Left forelimb (tissue), 1 donor: ENCODE results near the gene GADD45B.
"Not testable (repeated sequence)": the region's sequence is repeated elsewhere in the genome, so short reads cannot be mapped to it uniquely, and the experiment has no call there.

ENCODE experiments used
- DNase-seq: peaks from one replicate; pipeline ENCODE4 v3.0.0-alpha.2; 2018; ENCODE audit warnings: low spot score

GADD45B gene

DNA sequence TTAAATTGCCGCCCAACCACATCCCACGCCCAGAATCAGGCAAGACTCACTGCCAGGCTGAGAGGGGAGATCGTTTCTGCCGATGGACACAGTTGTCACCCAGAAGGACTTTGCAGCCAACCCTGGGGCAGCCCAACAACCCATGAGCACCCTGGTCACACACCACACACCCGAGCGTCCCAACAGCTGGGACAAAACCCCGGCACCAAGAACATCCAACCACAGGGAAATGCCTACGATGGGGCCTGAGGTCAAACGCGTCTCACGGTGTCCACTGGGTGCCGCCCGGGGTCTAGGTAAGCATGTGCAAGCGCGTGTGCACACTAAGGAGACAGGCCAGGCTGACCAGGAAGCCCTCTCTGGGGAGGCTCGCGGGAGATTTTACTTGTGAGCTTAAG is 32.1 kb upstream of the GADD45B start:
- no peak for DNase-seq

DNA sequence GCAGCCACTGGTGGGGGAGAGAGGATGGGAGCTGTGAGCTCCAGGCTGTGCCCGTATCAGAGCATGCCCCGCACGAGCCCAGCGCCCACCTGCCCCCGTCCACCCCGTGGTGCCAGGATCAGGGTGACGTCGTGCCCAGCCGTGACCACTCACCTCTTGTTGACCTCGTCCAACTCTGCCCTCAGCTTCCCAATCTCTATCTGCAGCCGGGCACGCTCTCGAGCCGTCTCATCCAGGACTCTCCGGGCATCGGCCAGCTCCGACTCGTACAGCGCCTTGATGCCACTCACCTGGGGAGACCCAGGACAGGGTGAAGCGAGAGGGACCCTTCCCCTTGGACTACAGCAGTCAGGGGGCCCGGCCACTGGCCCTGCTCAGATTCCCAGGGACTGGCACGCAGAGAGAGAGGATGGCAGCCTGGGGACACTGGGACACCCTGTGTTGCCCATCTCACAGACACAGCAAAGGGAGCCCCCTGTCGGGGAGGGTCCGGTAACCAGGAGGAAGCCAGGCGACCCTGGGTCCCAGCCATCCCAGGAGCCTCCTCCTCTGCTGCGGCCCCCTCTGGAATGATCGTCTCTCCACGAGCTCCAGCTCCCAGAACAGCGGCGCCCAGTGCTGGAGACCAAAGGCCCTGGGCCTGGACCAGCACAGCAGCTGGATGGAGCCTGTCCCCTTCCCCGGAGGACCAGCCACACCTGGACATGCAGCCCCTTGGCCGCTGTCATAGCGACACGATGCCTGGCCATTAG is 31.5 kb upstream of the GADD45B start:
- DNase-seq = no peak

DNA sequence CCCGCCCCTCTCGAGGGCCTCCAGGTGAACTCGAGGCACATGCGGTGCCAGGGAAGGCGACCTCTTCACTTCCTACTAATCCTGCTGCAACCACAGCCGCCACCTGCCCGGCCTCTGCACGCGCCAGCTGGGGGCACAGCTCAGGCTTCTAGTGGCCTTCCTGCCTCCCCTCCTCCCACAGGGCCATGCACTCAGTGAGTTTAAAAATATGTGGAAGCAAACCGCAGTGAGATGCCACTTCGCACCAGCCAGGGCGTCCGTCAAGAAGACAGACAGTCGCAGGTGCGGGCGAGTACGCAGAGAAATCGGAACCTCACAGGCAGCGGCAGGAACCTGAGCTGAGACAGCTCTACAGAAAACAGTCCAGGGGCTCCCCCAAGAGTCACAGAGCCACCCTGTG is 29.5 kb upstream of the GADD45B start:
- no peak for DNase-seq

DNA sequence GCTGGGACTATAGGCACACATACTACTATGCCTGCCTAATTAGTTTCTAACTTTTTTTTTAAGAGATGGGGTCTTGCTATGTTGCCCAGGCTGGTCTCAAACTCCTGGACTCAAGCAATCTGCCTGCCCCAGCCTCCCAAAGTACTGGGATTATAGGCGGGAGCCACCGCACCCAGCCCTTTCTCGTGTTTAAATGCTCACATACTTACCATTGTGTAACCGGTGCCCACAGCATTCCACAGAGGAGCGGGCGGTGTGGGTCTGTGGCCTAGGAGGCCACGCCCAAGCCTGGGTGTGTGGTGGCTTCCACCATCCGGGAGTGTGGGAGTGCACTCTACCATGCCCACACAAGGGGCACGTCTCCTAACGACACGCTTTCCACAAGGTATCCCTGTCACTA is 26.9 kb upstream of the GADD45B start:
- DNase-seq = no peak

DNA sequence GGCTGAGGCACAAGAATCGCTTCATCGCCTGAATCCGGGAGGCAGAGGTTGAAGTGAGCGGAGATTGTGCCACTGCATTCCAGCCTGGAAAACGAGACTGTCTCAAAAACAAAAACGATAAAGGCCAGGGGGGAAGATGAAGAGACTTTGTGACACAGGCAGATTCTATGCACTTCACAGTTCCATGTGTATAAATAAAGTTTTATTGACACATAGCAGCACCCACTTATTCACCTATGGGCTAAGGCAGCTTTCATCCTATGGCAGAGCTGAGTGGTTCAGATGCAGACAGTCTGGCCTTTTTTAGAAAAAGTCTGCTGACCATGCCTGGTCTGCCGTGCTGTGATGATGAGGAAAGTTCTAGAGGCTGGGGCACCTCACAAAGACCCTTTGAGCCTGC is 24.8 kb upstream of the GADD45B start:
- DNase-seq = no peak

DNA sequence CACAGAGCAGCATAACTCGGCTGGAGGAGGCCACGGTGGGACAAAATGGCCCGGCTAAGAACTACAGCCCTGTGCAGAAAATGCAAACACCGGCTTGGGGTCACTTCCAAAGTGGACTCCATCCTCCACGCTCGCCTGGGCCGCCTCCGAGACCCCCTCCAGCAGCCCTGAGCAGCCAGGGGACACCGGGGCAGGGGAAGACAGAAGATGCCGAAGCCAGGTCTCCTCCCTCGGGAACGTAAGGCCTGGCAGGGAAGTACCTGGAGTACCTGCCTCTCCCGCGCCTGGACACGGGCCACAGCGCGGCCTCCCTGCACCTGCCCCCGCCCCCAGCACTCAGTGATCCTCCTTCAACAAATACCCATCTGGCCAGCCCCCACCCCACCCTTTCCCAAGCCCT is 24.2 kb upstream of the GADD45B start:
- DNase-seq = no peak

DNA sequence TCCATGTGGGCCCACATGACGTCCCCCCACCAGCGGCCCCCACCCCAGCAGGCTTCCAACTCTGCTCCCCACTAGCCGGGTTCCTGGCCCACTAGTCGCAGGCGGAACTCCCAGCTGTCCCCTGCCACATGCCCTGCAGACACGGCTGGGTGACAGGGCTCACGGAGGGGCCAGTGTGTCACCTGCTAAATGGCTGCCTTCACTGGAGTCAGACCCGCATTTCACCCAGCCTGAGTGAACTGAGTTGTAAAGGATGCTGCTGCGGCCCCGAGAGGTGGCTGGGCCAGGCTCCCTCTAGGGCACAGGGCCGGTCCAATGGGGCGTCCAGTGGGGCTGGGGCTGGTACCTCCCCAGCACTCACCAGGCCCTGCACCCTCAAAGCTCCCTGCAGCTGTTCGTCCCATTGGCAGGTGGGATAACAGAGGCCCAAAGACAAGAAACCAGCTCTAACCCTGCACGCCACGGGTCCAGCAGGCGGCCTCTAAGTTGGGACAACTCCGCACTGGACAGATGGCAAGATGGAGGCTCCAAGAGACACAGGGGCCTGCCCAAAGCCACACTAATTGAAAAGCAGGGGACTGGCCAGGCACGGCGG is 22.4 kb upstream of the GADD45B start:
- no peak for DNase-seq

DNA sequence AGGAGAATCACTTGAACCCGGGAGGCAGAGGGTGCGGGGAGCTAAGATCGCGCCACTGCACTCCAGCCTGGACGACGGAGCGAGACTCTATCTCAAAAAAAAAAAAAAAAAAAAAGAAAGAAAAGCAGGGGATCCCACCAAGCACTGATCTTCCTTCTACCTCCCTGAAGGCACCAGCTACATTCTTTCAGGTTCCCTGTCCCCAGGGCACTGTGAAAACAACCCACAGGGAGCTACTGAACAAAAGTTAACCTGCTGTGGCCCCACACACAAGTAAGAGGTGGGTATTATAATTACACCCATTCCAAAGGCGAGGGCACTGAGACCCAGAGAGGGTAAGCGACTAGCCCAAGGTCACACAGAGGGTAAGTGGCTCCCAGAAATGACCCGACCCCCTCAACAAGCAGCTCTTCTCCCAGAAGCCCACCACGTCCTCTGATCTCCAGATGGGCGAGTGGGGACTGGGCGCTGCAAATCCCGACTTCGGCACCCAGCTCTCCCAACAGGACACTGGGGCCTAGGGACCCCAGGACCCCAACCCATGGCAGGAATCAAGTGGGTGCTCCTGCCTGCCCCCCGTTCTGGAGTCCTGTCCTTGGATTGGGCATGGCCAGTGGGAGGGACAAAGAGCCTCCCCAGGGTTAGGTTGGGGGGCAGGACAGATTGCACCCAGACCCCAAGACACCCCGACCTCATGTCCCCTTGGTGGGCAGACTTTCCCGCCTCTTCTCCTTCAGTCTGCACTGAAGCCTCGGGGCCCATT is 21.5 kb upstream of the GADD45B start:
- DNase-seq = no peak

DNA sequence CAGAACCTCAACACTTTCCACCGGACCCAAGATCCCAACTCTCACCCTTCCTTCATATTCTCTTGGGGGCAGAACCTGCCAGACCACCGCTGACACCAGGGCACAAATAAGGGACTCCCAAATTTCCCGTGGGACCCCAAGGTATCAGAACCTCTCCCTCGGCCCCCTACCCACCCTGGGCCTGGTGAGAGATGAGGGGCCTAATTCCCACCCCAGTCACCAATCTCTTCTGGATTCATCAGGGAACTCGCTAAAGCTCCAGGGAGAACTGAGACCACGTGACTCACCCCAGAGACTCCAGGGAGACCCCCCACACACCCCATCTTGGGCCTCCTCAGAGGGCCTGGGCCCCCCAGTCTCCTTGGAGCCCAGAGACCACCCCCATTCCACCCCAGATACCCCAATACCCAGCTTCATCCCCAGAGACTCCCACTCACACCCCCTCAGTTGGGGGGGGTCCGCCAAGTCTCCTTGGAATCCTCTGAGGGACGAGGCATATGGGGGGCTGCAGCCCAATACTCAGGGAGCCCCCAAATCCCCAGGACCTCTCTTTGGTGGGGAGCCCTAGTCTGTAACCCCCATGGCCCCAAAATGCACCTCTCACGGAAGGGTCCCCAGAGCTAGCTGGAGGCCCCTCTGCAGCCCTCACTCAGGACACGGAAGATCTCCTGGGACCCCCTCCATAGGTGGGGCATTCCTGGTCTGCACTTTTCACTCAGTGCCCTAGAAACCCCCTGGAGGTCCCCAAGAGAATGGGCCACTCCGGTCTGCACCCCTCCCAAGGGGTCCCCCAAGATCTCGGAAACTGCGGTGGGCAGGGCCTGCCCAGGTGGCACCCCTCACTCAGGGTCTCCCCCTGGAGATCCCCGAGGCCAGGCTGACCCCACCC is 20.7 kb upstream of the GADD45B start:
- no peak for DNase-seq

DNA sequence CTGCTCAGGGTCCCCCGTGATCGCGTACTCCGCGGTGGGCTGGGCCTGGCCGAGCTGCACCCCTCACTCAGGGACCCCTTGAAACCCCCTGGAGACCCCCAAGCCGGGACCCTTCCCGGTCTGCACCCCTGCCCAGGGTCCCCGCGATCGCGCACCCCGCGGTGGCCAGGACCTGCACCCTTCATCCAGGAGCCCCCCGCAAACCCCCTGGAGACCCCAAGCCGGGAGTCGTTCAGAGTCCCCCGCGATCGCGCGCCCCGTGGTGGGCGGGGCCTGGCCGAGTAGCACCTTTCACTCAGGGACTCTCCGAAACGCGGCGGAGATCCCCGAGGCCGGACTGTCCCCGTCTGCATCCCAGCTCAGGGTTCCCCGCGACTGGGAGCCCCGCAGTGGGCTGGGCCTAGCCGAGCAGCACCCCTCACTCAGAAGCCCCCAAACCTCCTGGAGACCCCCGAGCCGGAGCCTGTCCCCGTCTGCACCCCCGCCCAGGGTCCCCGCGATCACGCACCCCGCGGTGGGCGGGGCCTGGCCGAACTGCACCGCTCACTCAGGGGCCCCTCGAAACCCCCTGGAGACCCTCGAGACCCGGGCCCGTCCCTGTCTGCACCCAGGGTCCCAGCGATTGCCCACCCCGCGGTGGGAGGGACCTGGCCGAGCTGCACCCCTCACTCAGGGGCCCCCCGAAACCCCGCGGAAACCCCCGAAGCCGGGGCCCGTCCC is 19.9 kb upstream of the GADD45B start:
- no peak for DNase-seq

DNA sequence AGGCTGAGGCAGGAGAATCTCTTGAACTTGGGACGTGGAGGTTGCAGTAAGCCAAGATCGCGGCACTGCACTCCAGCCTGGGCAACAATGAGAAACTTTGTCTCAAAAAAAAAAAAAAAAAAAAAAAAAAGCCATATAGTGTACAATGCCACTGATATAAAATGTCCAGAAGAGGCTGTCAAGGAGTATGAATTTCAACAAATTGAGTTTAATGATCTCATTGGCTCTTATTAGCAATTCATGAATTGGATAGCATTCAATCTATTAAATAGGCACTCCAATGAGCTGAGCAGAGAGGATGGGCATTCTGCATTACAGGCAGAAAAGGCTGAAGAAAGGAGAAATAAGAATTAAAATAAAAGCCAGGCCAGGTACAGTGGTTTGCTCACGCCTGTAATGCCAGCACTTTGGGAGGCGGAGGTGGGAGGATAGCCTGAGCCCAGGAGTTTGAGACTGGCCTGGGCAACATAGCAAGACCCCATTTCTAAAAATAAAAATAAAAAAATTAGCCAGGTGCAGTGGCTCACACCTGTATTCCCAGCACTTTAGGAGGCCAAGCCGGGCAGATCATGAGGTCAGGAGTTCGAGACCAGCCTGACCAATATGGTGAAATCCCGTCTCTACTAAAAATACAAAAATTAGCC is 18.4 kb upstream of the GADD45B start:
- DNase-seq = no peak

DNA sequence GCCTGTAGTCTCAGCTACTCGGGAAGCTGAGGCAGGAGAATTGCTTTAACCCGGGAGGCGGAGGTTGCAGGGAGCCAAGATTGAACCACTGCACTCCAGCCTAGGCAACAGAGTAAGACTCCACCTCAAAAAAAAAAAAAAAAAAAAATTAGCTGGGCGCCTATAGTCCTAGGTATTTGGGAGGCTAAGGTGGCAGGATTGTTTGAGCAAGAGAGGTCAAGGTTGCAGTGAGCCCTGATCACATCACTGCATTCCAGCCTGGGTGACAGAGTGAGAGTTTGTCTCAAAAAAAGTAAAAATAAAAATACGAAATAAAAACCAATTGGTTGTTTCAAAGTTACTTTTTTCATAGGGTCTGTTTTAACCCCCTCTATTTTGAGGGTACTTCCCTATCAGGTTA is 17.9 kb upstream of the GADD45B start:
- no peak for DNase-seq

DNA sequence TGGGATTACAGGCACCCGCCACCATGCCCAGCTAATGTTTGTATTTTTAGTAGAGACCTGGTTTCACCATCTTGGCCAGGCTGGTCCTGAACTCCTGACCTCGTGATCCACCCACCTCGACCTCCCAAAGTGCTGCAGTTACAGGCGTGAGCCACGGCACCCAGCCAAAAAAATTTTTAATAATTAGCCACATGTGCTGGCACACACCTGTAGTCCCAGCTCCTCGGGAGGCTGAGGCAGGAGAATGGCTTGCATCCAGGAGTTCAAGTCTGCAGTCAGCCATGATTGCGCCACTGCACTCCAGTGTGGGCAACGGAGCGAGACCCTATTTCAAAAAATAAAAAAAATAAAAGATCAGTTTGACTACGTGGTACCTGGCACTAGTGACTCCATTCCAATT is 17.2 kb upstream of the GADD45B start:
- DNase-seq = not testable (repeated sequence)

DNA sequence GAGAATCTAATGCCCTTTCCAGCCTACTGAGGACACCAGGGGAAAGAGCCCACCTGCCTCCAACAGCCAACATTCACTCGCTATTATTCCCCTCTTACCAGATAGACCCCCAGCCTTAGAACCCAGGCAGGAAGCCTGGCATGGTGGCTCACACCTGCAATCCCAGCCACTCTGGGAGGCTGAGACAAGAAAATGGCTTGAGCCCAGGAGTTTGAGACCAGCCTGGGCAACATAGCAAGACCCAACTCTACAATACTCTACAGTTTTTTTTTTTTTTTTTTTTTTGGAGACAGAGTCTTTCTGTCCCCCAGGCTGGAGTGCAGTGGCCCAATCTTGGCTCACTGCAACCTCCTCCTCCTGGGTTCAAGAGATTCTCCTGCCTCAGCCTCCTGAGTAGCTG is 15.7 kb upstream of the GADD45B start:
- no peak for DNase-seq

DNA sequence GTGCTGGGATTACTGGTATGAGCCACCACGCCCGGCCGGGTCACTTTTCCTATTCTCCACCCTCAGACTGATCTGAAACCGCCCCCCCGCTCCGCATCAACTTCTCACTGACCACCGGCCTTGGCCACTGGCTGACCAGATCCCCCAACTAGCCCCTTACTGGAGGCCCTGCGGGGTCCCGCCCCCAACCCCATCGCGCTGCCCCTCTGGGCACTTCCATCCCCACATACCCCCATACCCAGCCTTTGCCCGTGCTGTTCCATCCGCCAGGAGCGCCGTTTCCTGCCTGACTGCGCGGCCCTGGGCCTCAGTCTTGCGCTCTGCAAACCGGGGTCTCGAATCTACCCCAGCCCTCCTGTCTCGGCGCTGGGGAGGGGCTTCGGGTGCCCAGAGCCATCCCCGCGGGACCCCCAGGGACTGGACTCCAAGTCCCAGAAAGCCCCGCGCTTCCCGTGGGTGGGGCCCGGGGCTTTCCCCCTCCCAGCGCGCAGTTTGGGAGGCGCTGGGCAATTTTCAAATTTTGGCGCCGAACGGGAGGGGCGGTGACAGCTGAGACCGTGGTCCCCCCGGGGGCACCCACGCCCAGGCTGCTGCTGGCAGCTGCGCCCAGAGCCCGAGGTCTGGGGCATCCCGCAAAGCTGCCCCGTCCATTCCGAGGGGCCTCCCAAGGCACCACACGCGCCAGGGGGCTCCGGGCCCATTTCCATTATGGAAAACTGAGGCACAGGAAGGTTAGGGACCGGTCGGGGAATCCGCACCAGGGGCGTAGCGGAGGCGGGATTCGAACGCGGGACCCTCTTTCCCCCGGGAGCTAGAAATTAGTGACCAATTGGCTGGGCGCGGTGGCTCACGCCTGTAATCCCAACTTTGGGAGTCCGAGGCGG is 13.9 kb upstream of the GADD45B start:
- peak; percentile 85 for DNase-seq

DNA sequence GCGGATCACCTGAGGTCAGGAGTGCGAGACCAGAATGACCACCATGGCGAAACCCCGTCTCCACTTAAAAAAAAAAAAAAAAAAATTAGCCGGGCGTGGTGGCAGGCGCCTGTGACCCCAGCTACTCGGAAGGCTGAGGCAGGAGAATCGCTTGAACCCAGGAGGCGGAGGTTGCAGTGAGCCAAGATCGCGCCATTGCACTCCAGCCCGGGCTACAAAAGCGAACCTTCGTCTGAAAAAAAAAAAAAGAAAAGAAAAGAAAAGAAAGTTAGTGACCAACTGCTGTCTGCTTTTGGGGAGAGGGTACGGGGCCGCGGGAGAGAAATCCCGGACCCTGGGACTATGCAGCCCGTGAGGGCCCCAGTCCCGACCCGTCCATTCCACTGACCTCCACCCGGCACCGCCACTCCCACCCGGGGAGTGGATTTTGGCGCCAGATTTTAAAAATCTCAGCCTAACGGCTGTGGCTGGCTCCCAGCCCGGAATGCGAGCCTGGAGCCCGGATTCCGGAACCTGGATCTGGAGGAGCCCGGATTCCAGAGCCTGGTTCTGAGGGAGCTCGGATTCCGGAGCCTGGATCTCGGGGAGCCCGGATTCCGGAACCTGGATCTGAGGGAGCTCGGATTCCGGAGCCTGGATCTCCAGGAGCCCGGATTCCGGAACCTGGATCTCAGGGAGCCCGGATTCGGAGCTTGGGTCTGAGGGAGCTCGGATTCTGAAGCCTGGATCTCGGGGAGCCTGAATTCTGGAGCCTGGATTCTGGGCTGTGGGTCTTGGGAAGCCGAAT is 13.1 kb upstream of the GADD45B start:
- DNase-seq = peak; percentile 93

DNA sequence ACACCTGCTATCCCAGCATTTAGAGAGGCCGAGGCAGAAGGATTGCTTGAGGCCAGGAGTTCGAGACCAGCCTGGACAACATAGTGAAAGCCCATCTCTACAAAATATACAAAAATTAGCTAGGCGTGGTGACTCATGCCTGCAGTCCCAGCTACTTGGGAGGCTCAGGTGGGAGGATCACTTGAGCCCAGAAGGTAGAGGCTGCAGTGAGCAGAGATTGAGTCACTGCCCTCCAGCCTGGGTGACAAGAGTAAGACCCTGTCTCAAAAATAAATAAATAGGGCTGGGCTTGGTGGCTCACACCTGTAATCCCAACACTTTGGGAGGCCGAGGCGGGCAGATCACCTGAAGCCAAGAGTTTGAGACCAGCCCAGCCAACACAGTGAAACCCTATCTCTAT is 12.2 kb upstream of the GADD45B start:
- not testable (repeated sequence) for DNase-seq

DNA sequence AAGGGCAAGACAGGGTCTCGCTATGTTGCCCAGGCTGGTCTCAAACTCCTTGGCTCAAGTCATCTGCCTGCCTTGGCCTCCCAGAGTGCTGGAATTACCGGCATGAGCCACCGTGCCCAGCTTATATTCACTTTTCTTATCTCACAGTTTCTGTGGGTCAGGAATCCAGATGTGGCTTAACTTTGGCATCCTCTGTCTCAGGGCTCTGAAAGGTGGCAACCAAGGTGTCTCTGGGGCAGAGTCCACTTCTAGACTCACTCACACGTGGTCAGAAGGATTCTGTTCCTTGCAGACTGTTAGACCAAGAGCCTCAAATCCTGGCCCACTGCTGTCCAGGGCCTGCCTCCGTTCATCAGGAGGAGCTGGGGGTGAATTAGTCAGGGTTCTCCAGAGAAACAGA is 11.5 kb upstream of the GADD45B start:
- no peak for DNase-seq

DNA sequence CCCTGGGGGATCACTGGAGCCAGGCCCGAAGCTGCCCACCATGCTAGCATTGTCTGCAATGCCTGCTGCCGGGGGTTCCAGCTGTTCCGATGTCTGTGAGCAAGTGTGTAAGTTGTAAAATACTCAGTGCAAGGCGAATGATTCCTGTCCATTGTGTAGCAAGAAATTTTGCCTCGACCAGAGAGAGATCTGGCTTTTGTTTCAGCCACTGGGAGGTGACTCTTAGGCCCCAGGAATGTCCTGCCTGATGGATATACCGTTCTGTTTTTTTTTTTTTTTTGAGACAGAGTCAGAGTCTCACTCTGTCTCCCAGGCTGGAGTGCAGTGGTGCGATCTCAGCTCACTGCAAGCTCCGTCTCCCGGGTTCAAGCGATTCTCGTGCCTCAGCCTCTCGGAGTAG is 7.3 kb upstream of the GADD45B start:
- no peak for DNase-seq
